T-helper 2 cell treated with Interferon-gamma antibody and Interleukin-4, amounts not matched to agents 5 μg/mL and 100 μg/mL, for 36 hours (primary cell): ENCODE data around the gene MRS2.
"Not testable (repeated sequence)": the region's sequence is repeated elsewhere in the genome, so short reads cannot be mapped to it uniquely, and the experiment has no call there.

Experiments used
- DNase-seq: peaks from one replicate; pipeline ENCODE4 v3.0.0; 2021; ENCODE audit warnings: low spot score
- H3K27ac Mint-ChIP-seq: one replicate; pipeline ENCODE4 v1.8.0; 2021; ENCODE audit warnings: mild to moderate bottlenecking, mixed read lengths
- H3K27me3 Mint-ChIP-seq: one replicate; pipeline ENCODE4 v1.8.0; 2021; ENCODE audit warnings: low read depth, mixed read lengths
- H3K36me3 Mint-ChIP-seq: one replicate; pipeline ENCODE4 v1.8.0; 2021; ENCODE audit warnings: low read depth, mixed read lengths
- H3K4me1 Mint-ChIP-seq: one replicate; pipeline ENCODE4 v1.8.0; 2021; ENCODE audit warnings: low read depth, mixed read lengths
- H3K4me3 Mint-ChIP-seq: one replicate; pipeline ENCODE4 v1.8.0; 2022; ENCODE audit warnings: mild to moderate bottlenecking, moderate library complexity, mixed read lengths
- H3K9me3 Mint-ChIP-seq: one replicate; pipeline ENCODE4 v1.8.0; 2021; ENCODE audit warnings: mixed read lengths

The MRS2 gene, protein sequence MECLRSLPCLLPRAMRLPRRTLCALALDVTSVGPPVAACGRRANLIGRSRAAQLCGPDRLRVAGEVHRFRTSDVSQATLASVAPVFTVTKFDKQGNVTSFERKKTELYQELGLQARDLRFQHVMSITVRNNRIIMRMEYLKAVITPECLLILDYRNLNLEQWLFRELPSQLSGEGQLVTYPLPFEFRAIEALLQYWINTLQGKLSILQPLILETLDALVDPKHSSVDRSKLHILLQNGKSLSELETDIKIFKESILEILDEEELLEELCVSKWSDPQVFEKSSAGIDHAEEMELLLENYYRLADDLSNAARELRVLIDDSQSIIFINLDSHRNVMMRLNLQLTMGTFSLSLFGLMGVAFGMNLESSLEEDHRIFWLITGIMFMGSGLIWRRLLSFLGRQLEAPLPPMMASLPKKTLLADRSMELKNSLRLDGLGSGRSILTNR

GRCh38 chr6:24402697-24403500 lies at the start of gene MRS2:
MRS2 (plus strand) TSS chr6:24402936; CDS start chr6:24403047, 111 bp downstream.
- peaks cover 6% of the 10 kb centered on the region for H3K36me3 Mint-ChIP-seq
- H3K4me3 Mint-ChIP-seq, result peak within 1 kb of the TSS; percentile 97
- H3K27me3 Mint-ChIP-seq, result peaks cover 20% of the 10 kb centered on the region
- H3K4me1 Mint-ChIP-seq, result peaks cover 25% of the 10 kb centered on the region
- no peaks in the 10 kb centered on the region for H3K9me3 Mint-ChIP-seq
- H3K27ac Mint-ChIP-seq, result peak within 1 kb of the TSS; percentile 70
- peak; percentile 84 for DNase-seq

- Mint-ChIP-seq H3K27ac (no peak overlapping the region), H3K27me3 (peaks cover 49% of the 10 kb centered on the region), H3K9me3 (no peaks in the 10 kb centered on the region), H3K36me3 (no peaks in the 10 kb centered on the region), H3K4me1 (peaks cover 7% of the 10 kb centered on the region), H3K4me3 (no peak overlapping the region)
- DNase-seq, result no peak
Observed at GRCh38 chr6:24353861-24354260, 48.9 kb upstream of the MRS2 start.

DNA sequence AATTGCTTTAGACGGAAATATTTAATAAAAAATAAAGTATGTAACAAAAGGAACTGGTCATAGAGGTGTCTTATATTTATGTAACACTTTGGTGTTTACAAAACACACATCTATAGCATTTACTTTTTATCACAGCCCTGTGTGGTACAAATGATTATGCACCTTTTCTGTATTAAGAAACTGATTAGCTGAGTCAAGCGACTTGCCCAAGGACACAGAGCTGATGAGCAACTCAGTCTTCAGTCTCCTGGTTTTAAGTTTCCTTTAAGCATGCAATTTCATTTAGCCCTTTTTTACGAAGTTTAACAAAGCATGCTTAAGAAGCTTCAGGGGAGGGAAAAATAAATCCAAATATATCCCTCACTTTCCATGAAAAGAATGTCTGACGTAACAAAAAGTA lies 47.3 kb upstream of the MRS2 start:
- Mint-ChIP-seq H3K27ac (no peak overlapping the region), H3K36me3 (no peaks in the 10 kb centered on the region), H3K9me3 (no peaks in the 10 kb centered on the region), H3K27me3 (peaks cover 45% of the 10 kb centered on the region), H3K4me3 (no peak overlapping the region), H3K4me1 (peaks cover 14% of the 10 kb centered on the region)
- no peak for DNase-seq

DNA sequence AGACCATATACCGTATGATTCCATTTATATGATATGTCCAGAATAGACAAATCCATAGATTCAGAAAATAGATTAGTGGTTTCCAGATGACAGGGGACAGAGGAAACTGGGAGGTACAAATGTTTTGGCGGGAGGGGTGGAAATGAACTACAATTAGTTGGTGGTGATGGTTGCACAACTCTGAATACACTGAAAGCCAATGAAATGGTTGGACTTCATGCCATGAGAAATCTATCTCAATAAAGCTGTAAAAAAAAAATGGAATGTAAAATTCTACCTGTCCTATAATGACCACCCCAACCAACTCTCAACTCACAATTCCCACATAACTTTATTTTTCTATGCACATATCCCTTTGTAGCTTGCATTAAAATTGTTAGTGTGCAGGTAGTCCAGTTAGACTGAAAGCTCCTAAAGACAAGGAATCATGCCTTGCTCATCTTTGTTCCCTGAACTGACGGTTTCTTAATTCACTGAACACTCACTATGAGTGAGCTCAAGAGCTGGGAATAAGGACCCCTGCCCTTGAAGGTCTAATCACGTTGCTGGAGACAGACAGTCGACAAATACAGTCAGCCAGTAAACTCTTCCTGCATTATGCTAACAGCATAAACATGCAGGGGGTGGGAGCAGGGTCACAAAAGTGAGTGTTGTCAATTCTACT lies 46.3 kb upstream of the MRS2 start:
- Mint-ChIP-seq H3K9me3 (no peaks in the 10 kb centered on the region), H3K27me3 (peaks cover 39% of the 10 kb centered on the region), H3K27ac (no peak overlapping the region), H3K4me3 (no peak overlapping the region), H3K4me1 (peaks cover 14% of the 10 kb centered on the region), H3K36me3 (no peaks in the 10 kb centered on the region)
- DNase-seq, result no peak

DNA sequence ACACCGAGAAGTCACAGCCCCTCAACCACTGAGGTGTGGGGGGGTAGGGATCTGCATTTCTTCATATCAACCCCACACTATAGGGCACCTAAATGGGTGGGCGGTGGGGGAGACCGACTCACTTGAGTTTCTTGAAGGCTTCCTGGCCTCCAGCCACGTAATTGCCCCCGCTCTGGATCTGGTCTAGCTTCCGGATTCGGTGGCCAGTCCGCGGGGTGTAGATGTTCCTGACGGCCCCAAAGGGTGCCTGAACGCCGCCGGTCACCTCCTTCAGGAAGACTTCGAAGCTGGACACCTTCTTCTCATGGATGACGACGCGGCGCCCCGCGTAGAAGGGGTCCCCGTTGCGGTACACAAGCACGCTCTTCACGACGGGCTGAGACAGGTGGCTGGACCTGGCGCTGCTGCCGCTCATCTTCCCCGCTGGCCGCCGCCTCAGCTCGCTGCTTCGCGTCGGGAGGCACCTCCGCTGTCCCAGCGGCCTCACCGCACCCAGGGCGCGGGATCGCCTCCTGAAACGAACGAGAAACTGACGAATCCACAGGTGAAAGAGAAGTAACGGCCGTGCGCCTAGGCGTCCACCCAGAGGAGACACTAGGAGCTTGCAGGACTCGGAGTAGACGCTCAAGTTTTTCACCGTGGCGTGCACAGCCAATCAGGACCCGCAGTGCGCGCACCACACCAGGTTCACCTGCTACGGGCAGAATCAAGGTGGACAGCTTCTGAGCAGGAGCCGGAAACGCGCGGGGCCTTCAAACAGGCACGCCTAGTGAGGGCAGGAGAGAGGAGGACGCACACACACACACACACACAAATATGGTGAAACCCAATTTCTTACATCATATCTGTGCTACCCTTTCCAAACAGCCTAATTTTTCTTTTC lies 45.2 kb upstream of the MRS2 start, which contains the start of gene DCDC2:
Gene DCDC2, minus strand, starts transcription at position 724 of the 883 bp plus-strand sequence. Its CDS starts 309 bp downstream, at position 415.
- Mint-ChIP-seq H3K4me1 (peaks cover 14% of the 10 kb centered on the region), H3K36me3 (no peaks in the 10 kb centered on the region), H3K27ac (no peak within 1 kb of the TSS), H3K9me3 (no peaks in the 10 kb centered on the region), H3K27me3 (peaks cover 41% of the 10 kb centered on the region), H3K4me3 (peak within 1 kb of the TSS; percentile 74)
- peak; percentile 21 for DNase-seq

DNA sequence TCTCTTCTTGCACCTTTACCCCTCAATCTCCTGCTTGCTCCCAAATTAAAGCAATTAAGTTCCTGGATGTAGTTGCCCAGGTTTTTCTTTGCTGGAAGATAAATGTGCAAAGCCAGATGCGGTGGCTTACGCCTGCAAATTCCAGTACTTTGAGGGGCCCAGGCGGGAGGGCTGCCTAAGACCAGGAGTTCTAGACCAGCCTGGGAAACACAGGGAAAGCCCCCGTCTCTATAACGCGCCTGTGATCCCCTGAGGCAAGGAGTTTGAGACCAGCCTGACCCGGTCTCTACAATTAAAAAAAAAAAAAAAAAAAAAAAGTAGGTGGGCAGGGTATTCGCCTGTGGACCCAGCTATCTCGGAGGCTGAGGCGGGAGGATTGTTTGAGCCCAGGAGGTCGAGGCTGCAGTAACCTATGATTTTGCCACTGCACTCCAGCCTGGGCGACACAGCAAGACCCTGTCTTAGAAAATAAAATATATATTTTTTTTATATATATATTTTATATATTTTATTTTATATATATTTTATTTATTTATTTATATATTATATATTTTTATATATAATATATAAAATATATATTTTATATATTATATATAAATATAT lies 44.4 kb upstream of the MRS2 start:
- peak overlapping the region; percentile 74 for H3K4me3 Mint-ChIP-seq
- no peaks in the 10 kb centered on the region for H3K36me3 Mint-ChIP-seq
- DNase-seq, result no peak
- H3K27me3 Mint-ChIP-seq, result peaks cover 41% of the 10 kb centered on the region
- H3K27ac Mint-ChIP-seq, result no peak overlapping the region
- peaks cover 14% of the 10 kb centered on the region for H3K4me1 Mint-ChIP-seq
- no peaks in the 10 kb centered on the region for H3K9me3 Mint-ChIP-seq

DNA sequence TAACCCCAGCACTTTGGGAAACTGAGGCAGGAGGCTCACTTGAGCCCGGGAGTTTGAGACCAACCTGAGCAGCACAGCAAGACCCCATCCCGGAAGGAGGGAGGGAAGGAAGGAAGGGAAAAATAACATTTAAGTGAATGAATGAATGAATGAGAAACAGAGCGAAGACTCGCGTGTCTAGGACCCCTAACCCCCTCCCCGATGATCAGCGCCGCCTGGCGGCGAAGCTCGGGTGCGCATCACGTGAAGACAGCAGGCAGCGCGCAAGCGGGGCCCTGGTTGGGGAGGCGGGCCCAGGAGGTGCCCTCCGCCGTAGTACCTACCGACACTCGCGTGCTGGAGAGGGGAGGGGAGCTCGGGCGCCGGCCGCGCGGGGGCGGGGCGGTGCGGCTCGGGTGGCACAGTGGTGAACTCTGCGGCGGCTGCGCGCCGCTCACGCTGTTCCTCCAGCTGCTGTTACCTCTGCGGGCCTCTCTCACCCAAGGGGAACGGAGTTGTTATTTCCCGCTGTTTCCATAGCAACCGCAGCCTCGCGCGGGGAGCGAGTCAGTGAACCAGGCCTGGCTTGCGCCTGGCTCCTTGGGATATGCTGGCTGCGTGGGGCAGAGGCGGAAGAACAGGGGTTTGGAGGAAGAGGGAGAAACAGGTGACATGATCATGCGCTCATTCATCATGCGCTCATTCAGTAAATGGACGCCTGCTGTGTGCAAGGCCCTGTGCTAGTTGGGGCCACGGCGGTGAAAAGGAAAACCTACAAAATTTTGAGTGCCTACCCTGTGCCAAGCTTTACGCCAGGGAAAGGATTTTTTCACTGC lies 42.9 kb upstream of the MRS2 start:
- H3K36me3 Mint-ChIP-seq, result no peaks in the 10 kb centered on the region
- H3K4me1 Mint-ChIP-seq, result peaks cover 14% of the 10 kb centered on the region
- H3K27ac Mint-ChIP-seq, result no peak overlapping the region
- H3K4me3 Mint-ChIP-seq, result peak overlapping the region; percentile 82
- H3K27me3 Mint-ChIP-seq, result peaks cover 42% of the 10 kb centered on the region
- peak; percentile 79 for DNase-seq
- H3K9me3 Mint-ChIP-seq, result no peaks in the 10 kb centered on the region

GRCh38 chr6:24362363-24362762 lies 40.4 kb upstream of the MRS2 start:
- DNase-seq, H3K27ac Mint-ChIP-seq, H3K4me3 Mint-ChIP-seq, H3K9me3 Mint-ChIP-seq, H3K36me3 Mint-ChIP-seq: not testable (repeated sequence)
- H3K27me3 Mint-ChIP-seq, result peaks cover 24% of the 10 kb centered on the region
- H3K4me1 Mint-ChIP-seq, result peaks cover 14% of the 10 kb centered on the region

DNA sequence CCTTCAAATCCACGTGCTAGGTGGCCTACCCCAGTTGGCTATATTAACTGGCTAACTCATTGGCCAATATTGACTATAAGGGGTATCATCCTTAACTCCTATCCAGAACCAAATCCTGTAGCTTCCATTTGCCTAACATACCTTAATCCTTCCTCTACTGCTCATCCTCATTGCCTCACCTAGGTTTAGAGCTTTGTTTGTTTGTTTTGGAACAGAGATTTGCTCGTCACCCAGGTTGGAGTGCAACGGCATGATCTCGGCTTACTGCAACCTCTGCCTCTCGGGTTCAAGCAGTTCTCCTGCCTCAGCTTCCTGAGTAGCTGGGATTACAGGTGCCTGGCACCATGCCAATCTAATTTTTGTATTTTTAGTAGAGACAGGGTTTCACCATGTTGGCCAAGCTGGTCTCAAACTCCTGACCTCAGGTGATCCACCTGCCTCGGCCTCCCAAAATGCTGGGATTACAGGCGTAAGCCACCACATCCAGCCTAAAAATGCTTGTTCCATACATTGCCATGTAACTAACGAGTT lies 37.6 kb upstream of the MRS2 start:
- not testable (repeated sequence) for DNase-seq, H3K4me3 Mint-ChIP-seq, H3K9me3 Mint-ChIP-seq, H3K27ac Mint-ChIP-seq, H3K36me3 Mint-ChIP-seq, H3K4me1 Mint-ChIP-seq
- H3K27me3 Mint-ChIP-seq, result peaks cover 26% of the 10 kb centered on the region

- Mint-ChIP-seq H3K4me3 (no peak overlapping the region), H3K27ac (no peak overlapping the region), H3K9me3 (no peaks in the 10 kb centered on the region), H3K27me3 (no peaks in the 10 kb centered on the region), H3K4me1 (no peaks in the 10 kb centered on the region), H3K36me3 (no peaks in the 10 kb centered on the region)
- DNase-seq, result no peak
Observed at GRCh38 chr6:24374612-24375011, 28.1 kb upstream of the MRS2 start.

DNA sequence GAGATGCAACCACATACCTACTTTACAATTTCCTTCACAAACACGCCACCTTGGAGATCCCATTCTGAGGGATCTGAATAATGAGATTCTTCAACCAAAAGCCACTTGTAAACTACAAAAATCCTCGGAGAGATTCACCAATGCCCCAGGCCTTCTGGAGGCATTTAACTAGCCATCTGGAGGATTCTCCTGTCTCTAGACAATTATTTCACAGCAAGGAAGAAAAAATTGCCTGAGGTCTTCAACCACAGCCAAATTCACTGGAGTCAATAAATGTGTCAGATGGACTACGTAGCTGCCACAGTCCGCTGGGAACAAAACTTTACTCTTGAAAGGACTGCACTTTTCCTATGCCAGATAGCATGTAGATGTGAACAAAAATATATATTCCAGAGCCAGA lies 25.9 kb upstream of the MRS2 start:
- Mint-ChIP-seq H3K27me3 (peaks cover 4% of the 10 kb centered on the region), H3K4me1 (no peaks in the 10 kb centered on the region), H3K27ac (no peak overlapping the region), H3K36me3 (no peaks in the 10 kb centered on the region), H3K9me3 (no peaks in the 10 kb centered on the region), H3K4me3 (no peak overlapping the region)
- no peak for DNase-seq

DNA sequence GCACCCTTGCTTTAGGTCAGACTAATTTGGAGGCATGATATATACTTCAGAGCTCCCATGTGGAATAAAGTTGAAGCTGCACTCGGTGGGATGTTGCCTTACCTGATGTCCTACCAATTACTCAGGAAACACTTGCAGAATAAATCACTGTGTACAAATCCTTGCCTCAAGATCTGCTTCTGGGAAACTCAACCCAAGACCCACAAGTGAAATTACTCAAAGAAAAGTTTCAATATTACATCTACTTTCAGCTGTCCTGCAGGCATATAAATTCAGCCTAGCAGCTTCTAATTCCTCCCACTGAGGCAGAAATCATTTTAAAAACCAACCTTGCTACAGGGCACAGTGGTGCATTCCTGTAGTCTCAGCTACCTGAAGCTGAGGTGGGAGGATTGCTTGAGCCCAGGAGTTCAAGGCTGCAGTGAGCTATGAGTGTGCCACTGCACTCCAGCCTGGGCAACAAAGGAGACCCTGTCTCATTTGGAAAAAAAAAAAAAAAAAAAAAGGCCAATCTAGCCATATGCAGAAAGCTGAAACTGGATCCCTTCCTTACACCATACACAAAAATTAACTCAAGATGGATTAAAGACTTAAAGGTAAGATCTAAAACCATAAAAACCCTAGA lies 24.2 kb upstream of the MRS2 start:
- Mint-ChIP-seq H3K36me3 (no peaks in the 10 kb centered on the region), H3K27me3 (peaks cover 7% of the 10 kb centered on the region), H3K27ac (no peak overlapping the region), H3K4me1 (no peaks in the 10 kb centered on the region), H3K9me3 (no peaks in the 10 kb centered on the region), H3K4me3 (no peak overlapping the region)
- DNase-seq, result no peak
